Heart left ventricle (tissue), 16 donors: ENCODE results near the gene GAREM1. TPM values are rescaled to one million over a fixed set of nuclear protein-coding genes. Genes with fewer than 3 reads are reported as not detected.

ENCODE experiments used
- ATAC-seq, 4 donors: fragments of 200-7000 bp; cut with Tn5 transposase; one replicate each; pipeline ENCODE4 v1.9.1; 2020 to 2022; ENCODE audit warnings: moderate library complexity in 4 of 4, mild to moderate bottlenecking in 3 of 4, moderate number of reproducible peaks in 1 of 4
- DNase-seq, 5 donors: peaks; one replicate each; pipeline ENCODE4 v3.0.0-alpha.2; 2020
- H3K27ac ChIP-seq, 12 donors: fragments of 200-600 bp; sonication (generic) in 4 of 12; one replicate each; pipeline versions ENCODE4 v1.5.0 to v1.8.0; 2016 to 2022; ENCODE audit warnings: mild to moderate bottlenecking in 2 of 12
- H3K27me3 ChIP-seq, 9 donors: fragments of 200-600 bp; sonication (generic) in 2 of 9; one replicate each; pipeline versions ENCODE4 v1.5.1 to v1.8.0; 2016 to 2022; ENCODE audit warnings: mild to moderate bottlenecking in 3 of 9
- H3K36me3 ChIP-seq, 9 donors: fragments of 200-600 bp; sonication (generic) in 2 of 9; one replicate each; pipeline versions ENCODE4 v1.5.0 to v1.8.0; 2018 to 2022; ENCODE audit warnings: mild to moderate bottlenecking in 2 of 9
- H3K4me1 ChIP-seq, 12 donors: fragments of 200-600 bp; sonication (generic) in 4 of 12; one replicate each; pipeline versions ENCODE4 v1.5.0 to v1.8.0; 2016 to 2022; ENCODE audit warnings: mild to moderate bottlenecking in 3 of 12
- H3K4me3 ChIP-seq, 12 donors: fragments of 200-600 bp; sonication (generic) in 4 of 12; one replicate each; pipeline versions ENCODE4 v1.5.0 to v1.8.0; 2017 to 2022; ENCODE audit warnings: mild to moderate bottlenecking in 9 of 12, moderate library complexity in 4 of 12
- H3K9me3 ChIP-seq, 12 donors: fragments of 200-600 bp; sonication (generic) in 4 of 12; one replicate each; pipeline versions ENCODE4 v1.5.0 to v1.8.0; 2016 to 2022; ENCODE audit warnings: mild to moderate bottlenecking in 1 of 12
- CTCF ChIP-seq, 12 donors: fragments of 200-600 bp; sonication (generic) in 4 of 12; IDR thresholded peaks; one replicate each; pipeline versions ENCODE4 v1.5.0 to v1.8.0; 2018 to 2022; ENCODE audit warnings: antibody characterized with exemption in 12 of 12, mild to moderate bottlenecking in 5 of 12
- POLR2A ChIP-seq, 2 donors: fragments of 450-650 bp; IDR thresholded peaks; one replicate each; pipeline ENCODE4 v1.6.1; 2017; ENCODE audit warnings: antibody characterized with exemption in 2 of 2, mild to moderate bottlenecking in 2 of 2, moderate library complexity in 2 of 2
- WGBS, 4 donors: extraction: QIAGEN DNeasy Blood & Tissue Kit in 2 of 4; methylation state at CpG; one replicate each; pipeline versions ENCODE4 v1.1.5 to v1.1.7; 2013 to 2018; 5-methylcytosine and 5-hydroxymethylcytosine counted together
- intact Hi-C, 10 donors: fragments of 100-400 bp; cut with DNase I; formaldehyde crosslinking; loops; one replicate each; pipeline versions ENCODE4 v1.11.1 to v1.14.2; 2022
- polyA plus RNA-seq, 2 donors: library from polyadenylated mRNA; stranded (reverse); fragments of 200-250 nt; gene quantifications; one replicate each; pipeline ENCODE4 v1.2.3, GENCODE V29; 2013
- total RNA-seq, 9 donors: library from RNA; depleted of rRNA in 2 of 9; stranded (reverse); fragments of >200 nt in 2 of 9; fragmentation: NEBNext Ultra II Directional in 3 of 9; extraction: Animal tissue kit (Norgen Biotek cat#: 25700) in 3 of 9; gene quantifications; one replicate each; pipeline versions ENCODE4 v1.1.0 to v1.2.4, GENCODE V29; 2016 to 2023
- donor health status: ischemic (EF 13 %, LVEDD 7.1; RV severe dilation, severe dysfunction).
- donor health status: healthy with polysubstance abuse.
- donor health status: DM: no; HTN: yes; CAD: no.
- donor health status: DM: no; HTN: no; CAD: no.
- donor health status: ischemic (EF 25% LVEDD 6.9; RV normal size, moderate dysfunction).
- donor health status: ischemic (EF 25% LVEDD 5.7; RV mildly dilated, moderate dysfunction).
- donor health status: healthy.
- donor health status: DM: yes; HTN: yes; CAD: no.
- donor health status: ischemic (EF 35%, LVEDD 5.7; RV mildly dilated, moderate dysfunction).
- donor health status: nonischemic (EF 11% LVEDD 7.7; RV severe dilation, severe dysfunction).
- donor health status: DM: yes; HTN: yes; CAD: no.
- donor health status: PGD.
- donor health status: ischemic (EF 29% LVEDD 5.4; RV normal size, mild dysfunction).
- donor health status: nonischemic (EF 23%, LVEDD 6.1; RV moderate dilation, normal function).

Gene GAREM1
- total and polyA plus RNA-seq, 11 donors: 1.8 to 28.8 (median 13.0) TPM

DNA sequence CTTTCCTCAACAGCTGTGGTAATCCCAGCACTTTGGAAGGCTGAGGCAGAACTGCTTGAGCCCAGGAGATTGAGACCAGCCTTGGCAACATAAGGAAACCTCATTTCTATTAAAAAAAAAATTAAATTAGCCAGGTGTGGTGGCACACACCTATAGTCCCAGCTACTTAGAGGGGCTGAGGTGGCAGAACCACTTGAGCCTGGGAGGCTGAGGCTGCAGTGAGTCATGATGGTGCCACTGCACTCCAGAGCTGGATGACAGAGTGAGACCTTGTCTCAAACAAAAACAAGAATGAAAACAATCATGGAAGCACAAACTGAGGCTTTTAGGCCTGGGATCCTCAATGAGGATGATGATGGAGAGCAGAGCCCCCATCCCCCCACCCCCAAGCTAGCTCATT lies 19.8 kb downstream of the GAREM1 start:
- Histone ChIP-seq H3K27ac (no peak overlapping the region), H3K4me1 (peaks cover 0 to 36% (median 11%) of the 10 kb centered on the region in 12 donors), H3K9me3 (no peaks in the 10 kb centered on the region), H3K36me3 (no peaks in the 10 kb centered on the region), H3K27me3 (no peaks in the 10 kb centered on the region), H3K4me3 (no peak overlapping the region)
- ATAC-seq: peak in 1 of 4 donors; percentile 48
- intact Hi-C loops: no loop called here
- DNase-seq: peak in 1 of 5 donors; percentile 28
- TF ChIP-seq CTCF (IDR thresholded peaks at IDR 0.05) (no peak), POLR2A (IDR thresholded peaks at IDR 0.05) (no peak)

- ATAC-seq (peak in 1 of 4 donors; percentile 24), DNase-seq (no peak)
- H3K4me3 ChIP-seq: no peak overlapping the region
- TF ChIP-seq POLR2A (IDR thresholded peaks at IDR 0.05): no peak
- no peak for TF ChIP-seq CTCF (IDR thresholded peaks at IDR 0.05)
- H3K27ac ChIP-seq: no peak overlapping the region
- intact Hi-C loops: no loop called here
- H3K9me3 ChIP-seq: no peaks in the 10 kb centered on the region
- no peaks in the 10 kb centered on the region for H3K36me3 ChIP-seq
- peaks cover 0 to 29% (median 8%) of the 10 kb centered on the region in 12 donors for H3K4me1 ChIP-seq
- 81 to 85% (median 84%) methylated on average over 3 of the region's 3 CpGs for WGBS, 4 donors
- H3K27me3 ChIP-seq: no peaks in the 10 kb centered on the region
Observed at GRCh38 chr18:32450026-32450691, 20.5 kb downstream of the GAREM1 start.

GRCh38 chr18:32446780-32447179 lies 23.9 kb downstream of the GAREM1 start:
- no peaks in the 10 kb centered on the region for H3K9me3 ChIP-seq
- H3K36me3 ChIP-seq: no peaks in the 10 kb centered on the region
- WGBS, 4 donors: 41 to 55% (median 52%) methylated on average over 3 of the region's 3 CpGs
- DNase-seq (no peak), ATAC-seq (no peak)
- H3K4me3 ChIP-seq: no peak overlapping the region
- H3K27ac ChIP-seq: no peak overlapping the region
- intact Hi-C loops: loop anchor here in 1 of 10 donors (10.0 kb wide), 1 partner anchor 152 kb away; no protein-coding TSS in a partner anchor
- no peaks in the 10 kb centered on the region for H3K27me3 ChIP-seq
- TF ChIP-seq CTCF (IDR thresholded peaks at IDR 0.05): no peak
- no peak for TF ChIP-seq POLR2A (IDR thresholded peaks at IDR 0.05)
- H3K4me1 ChIP-seq: peaks cover 0 to 28% (median 7%) of the 10 kb centered on the region in 12 donors

DNA sequence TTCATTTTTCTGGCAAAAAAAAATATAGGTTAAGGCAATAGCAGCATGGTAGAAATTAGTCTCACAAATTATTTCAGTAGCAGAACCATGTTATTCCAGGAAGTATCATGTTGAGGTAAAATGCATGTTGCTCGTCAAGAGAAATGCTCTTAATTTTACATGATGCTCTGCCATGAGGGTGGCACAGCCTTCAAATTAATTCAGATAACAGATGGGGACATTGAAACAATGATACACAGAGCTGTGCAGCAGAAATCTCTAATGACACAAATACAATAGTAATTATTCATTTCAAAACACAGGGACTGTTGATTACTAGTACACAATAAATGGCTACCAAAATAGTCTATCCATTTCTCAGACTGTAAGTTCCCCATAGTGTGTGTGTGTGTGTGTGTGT lies 24.8 kb downstream of the GAREM1 start:
- DNase-seq: no peak
- no peak for ATAC-seq
- WGBS, 4 donors: 64 to 83% (median 75%) methylated on average over 1 of the region's 1 CpG
- Histone ChIP-seq H3K27ac (no peak overlapping the region), H3K9me3 (no peaks in the 10 kb centered on the region), H3K4me1 (peaks cover 0 to 38% (median 11%) of the 10 kb centered on the region in 12 donors), H3K4me3 (no peak overlapping the region), H3K27me3 (no peaks in the 10 kb centered on the region), H3K36me3 (no peaks in the 10 kb centered on the region)
- intact Hi-C loops: loop anchor here in 1 of 10 donors (10.0 kb wide), 1 partner anchor 151 kb away; no protein-coding TSS in a partner anchor
- no peak for TF ChIP-seq CTCF (IDR thresholded peaks at IDR 0.05)
- TF ChIP-seq POLR2A (IDR thresholded peaks at IDR 0.05): no peak
